CD14-positive monocyte (primary cell): ENCODE results near the gene SLC25A44. TPM values are rescaled to one million over a fixed set of nuclear protein-coding genes. Genes with fewer than 3 reads are reported as not detected.

ENCODE experiments used
- DNase-seq, 3 donors: peaks; one replicate each; pipeline ENCODE4 v3.0.0-alpha.2; 2011 to 2022
- H2AFZ ChIP-seq: 2 replicates; pipeline ENCODE4 v1.6.0; 2012; ENCODE audit warnings: mild to moderate bottlenecking, low read depth, low read length, inconsistent platforms; ENCODE audit not compliant: insufficient read depth, poor library complexity, severe bottlenecking
- H3K27ac ChIP-seq, 2 donors: 1 replicate in 1 of 2; 2 replicates in 1 of 2; pipeline ENCODE4 v1.5.1; 2012 to 2013; ENCODE audit warnings: low read length in 2 of 2, control low read depth in 1 of 2, inconsistent platforms in 1 of 2, low read depth in 1 of 2, mild to moderate bottlenecking in 1 of 2
- H3K27me3 ChIP-seq, 2 donors: one replicate each; pipeline versions ENCODE4 v1.6.0 to v1.6.1; 2011 to 2013; ENCODE audit warnings: low read length in 2 of 2; ENCODE audit not compliant: control insufficient read depth in 2 of 2, insufficient read depth in 2 of 2
- H3K36me3 ChIP-seq, 2 donors: replicated peaks in 1 of 2; 1 replicate in 1 of 2; 2 replicates in 1 of 2; pipeline versions ENCODE4 v1.5.1 to v1.6.1; 2012 to 2013; ENCODE audit warnings: low read length in 2 of 2, control low read depth in 1 of 2, inconsistent platforms in 1 of 2, mild to moderate bottlenecking in 1 of 2; ENCODE audit not compliant: insufficient read depth in 2 of 2, control insufficient read depth in 1 of 2
- H3K4me1 ChIP-seq, 2 donors: 1 replicate in 1 of 2; 2 replicates in 1 of 2; pipeline versions ENCODE4 v1.5.1 to v1.6.1; 2012 to 2013; ENCODE audit warnings: low read length in 2 of 2, control low read depth in 1 of 2, inconsistent platforms in 1 of 2, mild to moderate bottlenecking in 1 of 2, moderate library complexity in 1 of 2; ENCODE audit not compliant: insufficient read depth in 2 of 2, control insufficient read depth in 1 of 2
- H3K4me2 ChIP-seq: replicated peaks from 2 replicates; pipeline ENCODE3; 2012; ENCODE audit warnings: low read length, moderate library complexity, mild to moderate bottlenecking; ENCODE audit not compliant: poor library complexity, severe bottlenecking; ENCODE audit errors: extremely low read depth
- H3K4me3 ChIP-seq, 3 experiments: fragments of 200-600 bp in 1 of 3; sonication (generic) in 1 of 3; replicated peaks in 1 of 3; 1 replicate in 2 of 3; 2 replicates in 1 of 3; pipeline ENCODE4 v1.5.1; 2011 to 2013; ENCODE audit warnings: low read length in 3 of 3, mild to moderate bottlenecking in 3 of 3, control low read depth in 2 of 3, low read depth in 2 of 3, inconsistent platforms in 1 of 3, moderate library complexity in 1 of 3
- H3K79me2 ChIP-seq: 2 replicates; pipeline ENCODE4 v1.6.0; 2012; ENCODE audit warnings: mild to moderate bottlenecking, control low read depth, inconsistent platforms, low read length, moderate library complexity; ENCODE audit not compliant: insufficient read depth
- H3K9ac ChIP-seq: 2 replicates; pipeline ENCODE4 v1.6.0; 2017; ENCODE audit warnings: low read length, mild to moderate bottlenecking; ENCODE audit not compliant: insufficient read depth, poor library complexity, severe bottlenecking
- H3K9me3 ChIP-seq, 2 donors: replicated peaks in 1 of 2; 1 replicate in 1 of 2; 2 replicates in 1 of 2; pipeline versions ENCODE4 v1.5.1 to v1.6.1; 2012 to 2013; ENCODE audit warnings: low read length in 2 of 2, control low read depth in 1 of 2; ENCODE audit not compliant: control insufficient read depth in 1 of 2, insufficient read depth in 1 of 2
- H4K20me1 ChIP-seq: 2 replicates; pipeline ENCODE4 v1.6.0; 2012; ENCODE audit warnings: mild to moderate bottlenecking, low read length, control low read depth, moderate library complexity; ENCODE audit not compliant: insufficient read depth
- H3K27ac Mint-ChIP-seq, 7 donors: one replicate each; pipeline ENCODE4 v1.8.0; 2020; ENCODE audit warnings: mild to moderate bottlenecking in 7 of 7, mixed read lengths in 7 of 7, moderate library complexity in 6 of 7, inconsistent platforms in 2 of 7
- H3K27me3 Mint-ChIP-seq, 3 donors: one replicate each; pipeline ENCODE4 v1.8.0; 2021 to 2022; ENCODE audit warnings: low read depth in 3 of 3, mild to moderate bottlenecking in 3 of 3, mixed read lengths in 3 of 3, moderate library complexity in 3 of 3, inconsistent platforms in 1 of 3
- H3K36me3 Mint-ChIP-seq, 2 donors: one replicate each; pipeline ENCODE4 v1.8.0; 2020; ENCODE audit warnings: mixed read lengths in 2 of 2, inconsistent platforms in 1 of 2, mild to moderate bottlenecking in 1 of 2
- H3K4me1 Mint-ChIP-seq: one replicate; pipeline ENCODE4 v1.8.0; 2020; ENCODE audit warnings: mild to moderate bottlenecking, mixed read lengths
- H3K4me3 Mint-ChIP-seq, 2 donors: one replicate each; pipeline ENCODE4 v1.8.0; 2020; ENCODE audit warnings: mild to moderate bottlenecking in 2 of 2, mixed read lengths in 2 of 2, moderate library complexity in 1 of 2
- H3K9me3 Mint-ChIP-seq, 7 donors: one replicate each; pipeline ENCODE4 v1.8.0; 2020 to 2022; ENCODE audit warnings: mixed read lengths in 7 of 7, mild to moderate bottlenecking in 6 of 7, moderate library complexity in 6 of 7, inconsistent platforms in 2 of 7
- WGBS: methylation state at CpG from one replicate; pipeline ENCODE4 v1.1.5; 2013; ENCODE audit warnings: missing lambda C conversion rate; ENCODE audit not compliant: insufficient coverage; 5-methylcytosine and 5-hydroxymethylcytosine counted together
- intact Hi-C, 2 donors: fragments of 100-400 bp; cut with micrococcal nuclease; formaldehyde crosslinking; loops; one replicate each; pipeline versions ENCODE4 v1.15.0 to v1.15.1; 2023
- polyA plus RNA-seq, 3 donors: library from polyadenylated mRNA; depleted of rRNA in 1 of 3; unstranded in 2 of 3; stranded (reverse) in 1 of 3; fragments of 300-500 nt in 2 of 3; fragments of >200 nt in 1 of 3; fragmentation: Illumina TruSeq in 2 of 3; gene quantifications; 1 replicate in 2 of 3; 2 replicates in 1 of 3; pipeline ENCODE4 v1.2.3, GENCODE V29; 2012 to 2021
- TF ChIP-seq, protein P1 (sequence below): fragments of 200-600 bp; IDR thresholded peaks from one replicate; pipeline ENCODE4 v1.8.0; 2022; ENCODE audit warnings: antibody characterized with exemption, mild to moderate bottlenecking

Gene SLC25A44
- polyA plus RNA-seq, 3 donors: 17.1 to 28.8 (median 24.1) TPM

DNA sequence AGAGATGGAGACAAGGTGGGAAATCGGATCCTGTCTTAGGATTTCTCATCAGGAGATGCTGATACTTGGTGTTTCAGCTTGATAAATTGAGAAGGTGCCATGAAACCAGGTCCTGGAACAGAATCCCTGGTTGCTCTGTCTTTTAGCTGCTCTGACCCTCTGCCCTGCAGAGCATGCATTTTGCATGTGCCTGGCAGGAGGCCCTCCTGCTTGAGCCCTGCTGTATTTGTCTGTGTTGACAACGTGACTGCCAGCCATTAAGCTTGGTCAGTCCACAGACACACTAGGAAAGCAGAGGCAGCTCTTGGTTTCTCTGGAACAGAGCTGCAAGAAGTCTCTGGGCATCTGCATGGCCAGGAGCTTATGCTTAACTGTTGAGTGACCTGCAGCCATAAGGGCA lies 2.5 kb downstream of the SLC25A44 start:
- 85% methylated on average over 1 of the region's 2 CpGs for WGBS
- Histone ChIP-seq H4K20me1 (peaks cover 59% of the 10 kb centered on the region), H3K27ac (no peak overlapping the region), H3K79me2 (peaks cover 80% of the 10 kb centered on the region), H2AFZ (no peak overlapping the region), H3K36me3 (peaks cover 36 to 58% of the 10 kb centered on the region in 2 donors), H3K4me1 (peaks cover 37 to 50% of the 10 kb centered on the region in 2 donors), H3K9ac (no peak overlapping the region), H3K4me2 (no peak overlapping the region), H3K4me3 (no peak overlapping the region), H3K9me3 (no peaks in the 10 kb centered on the region), H3K27me3 (no peaks in the 10 kb centered on the region)
- peaks cover 28 to 49% of the 10 kb centered on the region in 2 donors for H3K36me3 Mint-ChIP-seq
- intact Hi-C loops: no loop called here
- H3K4me3 Mint-ChIP-seq: no peak overlapping the region
- H3K4me1 Mint-ChIP-seq: peaks cover 57% of the 10 kb centered on the region
- H3K9me3 Mint-ChIP-seq: no peaks in the 10 kb centered on the region
- no peak overlapping the region for H3K27ac Mint-ChIP-seq
- TF ChIP-seq, protein P1, sequence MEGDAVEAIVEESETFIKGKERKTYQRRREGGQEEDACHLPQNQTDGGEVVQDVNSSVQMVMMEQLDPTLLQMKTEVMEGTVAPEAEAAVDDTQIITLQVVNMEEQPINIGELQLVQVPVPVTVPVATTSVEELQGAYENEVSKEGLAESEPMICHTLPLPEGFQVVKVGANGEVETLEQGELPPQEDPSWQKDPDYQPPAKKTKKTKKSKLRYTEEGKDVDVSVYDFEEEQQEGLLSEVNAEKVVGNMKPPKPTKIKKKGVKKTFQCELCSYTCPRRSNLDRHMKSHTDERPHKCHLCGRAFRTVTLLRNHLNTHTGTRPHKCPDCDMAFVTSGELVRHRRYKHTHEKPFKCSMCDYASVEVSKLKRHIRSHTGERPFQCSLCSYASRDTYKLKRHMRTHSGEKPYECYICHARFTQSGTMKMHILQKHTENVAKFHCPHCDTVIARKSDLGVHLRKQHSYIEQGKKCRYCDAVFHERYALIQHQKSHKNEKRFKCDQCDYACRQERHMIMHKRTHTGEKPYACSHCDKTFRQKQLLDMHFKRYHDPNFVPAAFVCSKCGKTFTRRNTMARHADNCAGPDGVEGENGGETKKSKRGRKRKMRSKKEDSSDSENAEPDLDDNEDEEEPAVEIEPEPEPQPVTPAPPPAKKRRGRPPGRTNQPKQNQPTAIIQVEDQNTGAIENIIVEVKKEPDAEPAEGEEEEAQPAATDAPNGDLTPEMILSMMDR: no peak
- H3K27me3 Mint-ChIP-seq: peaks cover 0 to 1% (median 0%) of the 10 kb centered on the region in 3 donors
- no peak for DNase-seq

DNA sequence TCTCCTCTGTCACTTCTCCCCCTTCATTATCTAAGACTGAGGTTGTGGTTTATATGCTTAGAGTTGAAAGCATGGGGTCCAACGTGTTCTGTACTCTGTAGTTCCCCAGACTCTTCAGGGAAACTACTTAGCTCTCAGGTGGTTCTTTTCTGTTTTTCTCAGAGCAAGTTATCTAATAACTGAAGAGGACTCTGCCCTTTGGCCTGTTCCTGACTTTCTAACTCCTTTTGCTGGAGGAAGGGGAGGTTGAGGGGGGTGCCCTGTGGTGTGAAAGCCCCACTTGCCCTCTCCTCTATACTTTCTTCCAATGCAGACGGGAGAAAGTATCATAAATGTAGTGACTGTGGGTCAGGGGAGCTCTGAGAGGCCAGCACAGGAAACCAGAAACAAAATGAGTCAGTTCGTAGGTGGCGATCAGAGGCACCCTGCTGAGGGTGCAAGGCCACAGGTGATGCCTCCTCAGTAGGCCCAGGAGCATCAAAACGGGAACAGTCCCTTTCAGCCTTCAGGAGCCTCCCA lies 5.0 kb downstream of the SLC25A44 start:
- Mint-ChIP-seq H3K27me3 (no peaks in the 10 kb centered on the region), H3K27ac (no peak overlapping the region), H3K4me3 (no peak overlapping the region), H3K9me3 (no peaks in the 10 kb centered on the region), H3K4me1 (peaks cover 42% of the 10 kb centered on the region), H3K36me3 (peaks cover 28 to 53% of the 10 kb centered on the region in 2 donors)
- peaks cover 37 to 46% of the 10 kb centered on the region in 2 donors for H3K4me1 ChIP-seq
- H3K27me3 ChIP-seq: no peaks in the 10 kb centered on the region
- H3K9ac ChIP-seq: no peak overlapping the region
- H3K4me3 ChIP-seq: no peak overlapping the region
- no peak overlapping the region for H2AFZ ChIP-seq
- peaks cover 92% of the 10 kb centered on the region for H3K79me2 ChIP-seq
- intact Hi-C loops: no loop called here
- 79% methylated on average over 3 of the region's 5 CpGs for WGBS
- no peak overlapping the region for H3K4me2 ChIP-seq
- no peak overlapping the region for H3K27ac ChIP-seq
- H3K36me3 ChIP-seq: peaks cover 52 to 76% of the 10 kb centered on the region in 2 donors
- H4K20me1 ChIP-seq: peaks cover 80% of the 10 kb centered on the region
- no peaks in the 10 kb centered on the region for H3K9me3 ChIP-seq
- DNase-seq: no peak
- TF ChIP-seq, protein P1: no peak
